Measurements from ENCODE around the gene PON2.

- no peak for TF ChIP-seq CTCF (IDR thresholded peaks at IDR 0.05; ENCODE audit: poor library complexity)
- TF ChIP-seq EZH2phosphoT487 (IDR thresholded peaks at IDR 0.05; ENCODE audit: low read depth, severe bottlenecking, unreplicated experiment): no peak
- TF ChIP-seq EZH2 (IDR thresholded peaks at IDR 0.05; ENCODE audit: borderline replicate concordance): no peak
These were observed 61.5 kb downstream of the PON2 start for GRCh38 chr7:95373323-95373722.

Data from hepatocyte (in vitro differentiated cells).